Measurements from ENCODE around the gene FAM117B.

FAM117B gene

DNA sequence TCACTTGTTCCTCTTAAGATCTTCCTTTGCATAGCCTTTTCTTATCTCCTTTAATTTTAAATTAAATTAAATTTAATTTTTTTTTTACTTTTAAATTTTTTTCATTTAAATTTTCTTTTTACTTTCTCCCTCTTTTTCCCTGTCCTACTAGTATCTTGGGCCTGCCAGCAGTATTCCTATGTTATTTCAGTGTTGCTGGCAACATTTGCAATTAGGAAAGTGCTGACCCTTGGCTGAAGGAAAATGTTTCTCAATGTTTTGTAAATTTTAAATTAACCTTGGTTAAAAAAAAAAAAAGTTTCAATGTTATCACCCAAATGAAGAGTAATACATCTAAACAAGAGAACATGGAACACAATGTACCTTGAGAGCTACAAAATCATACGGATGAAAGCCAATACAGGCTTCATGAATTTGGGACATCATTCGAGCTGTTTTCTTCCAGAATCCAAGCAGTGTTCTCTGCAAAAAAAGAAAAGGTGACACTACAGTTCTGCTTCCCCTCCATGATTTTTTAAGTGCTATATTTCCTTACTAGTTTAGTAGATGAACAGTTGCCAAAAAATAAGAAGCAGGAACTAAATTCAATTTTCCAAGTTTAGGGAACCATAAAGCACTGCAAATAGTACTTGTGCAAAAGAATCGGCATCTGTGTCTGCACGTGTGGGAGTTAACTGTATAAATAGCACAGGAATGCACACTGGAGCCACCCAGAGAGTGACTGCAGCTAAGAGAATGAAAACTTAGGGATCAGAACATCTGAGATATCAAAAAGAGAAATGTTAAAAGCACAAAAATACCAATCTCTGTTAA is 181.0 kb downstream of the FAM117B start:
- H3K9me3 ChIP-seq (ENCODE audit: control insufficient read depth in 2 of 2, low read length in 2 of 2): no peaks in the 10 kb centered on the region
- no peak overlapping the region for H3K27ac ChIP-seq (ENCODE audit: low read length)
- no peaks in the 10 kb centered on the region for H3K27me3 ChIP-seq (ENCODE audit: control insufficient read depth in 1 of 2, insufficient read depth in 2 of 2, low read length in 2 of 2)
- H3K4me3 ChIP-seq (ENCODE audit: low read length in 2 of 2): no peak overlapping the region
- no peaks in the 10 kb centered on the region for H3K4me1 ChIP-seq (ENCODE audit: control insufficient read depth, insufficient read depth, low read length)
- no peak overlapping the region for H3K9ac ChIP-seq (ENCODE audit: low read length in 2 of 2)
- H3K36me3 ChIP-seq (ENCODE audit: control insufficient read depth in 2 of 2, insufficient read depth in 2 of 2, low read length in 2 of 2): peaks cover 6 to 7% of the 10 kb centered on the region in 2 donors

- H3K27me3 ChIP-seq (ENCODE audit: control insufficient read depth in 1 of 2, insufficient read depth in 2 of 2, low read length in 2 of 2): no peaks in the 10 kb centered on the region
- no peak overlapping the region for H3K4me3 ChIP-seq (ENCODE audit: low read length in 2 of 2)
- H3K4me1 ChIP-seq (ENCODE audit: control insufficient read depth, insufficient read depth, low read length): no peaks in the 10 kb centered on the region
- no peaks in the 10 kb centered on the region for H3K9me3 ChIP-seq (ENCODE audit: control insufficient read depth in 2 of 2, low read length in 2 of 2)
- H3K27ac ChIP-seq (ENCODE audit: low read length): no peak overlapping the region
- H3K36me3 ChIP-seq (ENCODE audit: control insufficient read depth in 2 of 2, insufficient read depth in 2 of 2, low read length in 2 of 2): peaks cover 6 to 7% of the 10 kb centered on the region in 2 donors
- H3K9ac ChIP-seq (ENCODE audit: low read length in 2 of 2): no peak overlapping the region
Measured at GRCh38 chr2:202817771-202818170, 183.0 kb downstream of the FAM117B start.

DNA sequence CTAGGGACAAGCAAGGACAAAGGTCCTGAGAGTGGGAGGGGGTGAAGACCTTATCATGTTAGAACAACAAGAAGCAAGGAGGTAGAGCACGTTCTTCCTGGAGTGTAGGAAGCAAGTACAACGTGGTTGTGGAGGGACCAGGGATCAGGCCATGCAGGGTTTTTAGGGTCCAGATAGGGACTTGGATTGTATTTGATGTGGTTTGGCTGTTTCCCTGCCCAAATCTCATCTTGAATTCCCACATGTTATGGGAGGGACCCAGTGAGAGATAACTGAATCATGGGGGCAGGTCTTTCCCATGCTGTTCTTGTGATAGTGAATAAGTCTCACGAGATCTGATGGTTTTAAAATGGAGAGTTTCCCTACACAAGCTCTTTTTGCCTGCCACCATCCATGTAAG is 183.6 kb downstream of the FAM117B start:
- no peaks in the 10 kb centered on the region for H3K27me3 ChIP-seq (ENCODE audit: control insufficient read depth in 1 of 2, insufficient read depth in 2 of 2, low read length in 2 of 2)
- H3K9ac ChIP-seq (ENCODE audit: low read length in 2 of 2): no peak overlapping the region
- no peaks in the 10 kb centered on the region for H3K9me3 ChIP-seq (ENCODE audit: control insufficient read depth in 2 of 2, low read length in 2 of 2)
- H3K27ac ChIP-seq (ENCODE audit: low read length): no peak overlapping the region
- no peak overlapping the region for H3K4me3 ChIP-seq (ENCODE audit: low read length in 2 of 2)
- H3K36me3 ChIP-seq (ENCODE audit: control insufficient read depth in 2 of 2, insufficient read depth in 2 of 2, low read length in 2 of 2): peaks cover 7% of the 10 kb centered on the region in 2 donors
- H3K4me1 ChIP-seq (ENCODE audit: control insufficient read depth, insufficient read depth, low read length): no peaks in the 10 kb centered on the region

Data from stomach smooth muscle (tissue), 2 donors.